ENCODE data around the gene HLA-F. TPM values are rescaled to one million over a fixed set of nuclear protein-coding genes. Genes with fewer than 3 reads are reported as not detected.

HLA-F gene
- total RNA-seq, 4 donors from 2014 or later: 90.4 to 500 (median 306) TPM

DNA sequence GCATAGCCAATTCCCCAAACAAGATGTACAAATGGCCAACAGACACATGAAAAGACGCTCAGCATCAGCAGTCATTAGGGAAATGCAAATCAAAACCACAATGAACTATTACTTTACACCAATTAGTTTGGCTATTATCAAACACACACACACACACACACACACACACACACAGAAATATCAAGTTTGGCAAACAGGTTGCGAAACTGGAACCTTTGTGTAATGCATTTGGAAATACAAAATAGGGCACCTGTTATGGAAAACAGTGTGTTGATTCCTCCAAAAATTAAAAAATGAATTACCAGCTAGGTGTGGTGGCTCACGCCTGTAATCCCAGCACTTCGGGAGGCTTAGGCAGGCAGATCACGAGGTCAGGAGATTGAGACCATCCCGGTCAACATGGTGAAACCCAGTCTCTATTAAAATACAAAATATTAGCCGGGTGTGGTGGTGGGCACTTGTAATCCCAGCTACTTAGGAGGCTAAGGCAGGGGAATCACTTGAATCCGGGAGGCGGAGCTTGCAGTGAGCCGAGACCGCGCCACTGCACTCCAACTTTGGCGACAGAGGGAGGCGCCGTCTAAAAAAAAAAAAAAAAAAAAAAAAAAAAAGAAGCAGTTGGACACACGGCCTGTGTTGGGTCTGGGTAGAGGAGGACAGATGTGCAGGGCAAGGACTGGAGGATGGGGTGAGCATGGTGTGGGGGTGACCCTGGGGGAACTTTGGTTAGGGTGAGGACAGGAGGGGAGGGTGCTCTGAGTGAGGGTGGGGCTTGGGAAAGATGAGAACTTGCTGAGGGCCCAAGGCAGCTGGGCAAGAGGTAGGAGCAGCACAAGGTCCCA lies 23.8 kb downstream of the HLA-F start:
- peak overlapping the region in 1 of 4 donors; percentile 93 for H3K4me3 ChIP-seq
- intact Hi-C loops (cut with DNase I; ENCODE audit: low total_unique reads) (no loop called here), in situ Hi-C loops (cut with MboI; ENCODE audit: low pct_ligation_motif_present in 1 of 4, low pct_unique_long_range_greater_than_20kb in 1 of 4, low sequenced_read_pairs in 3 of 4) (loop anchor here in 3 of 4 donors (25.0 kb wide), 2 partner anchors 90 to 265 kb away; partner anchors contain the start of gene HLA-G (in 2 of the 3))
- TF ChIP-seq POLR2AphosphoS5 (IDR thresholded peaks at IDR 0.05): no peak
- TF ChIP-seq, protein P1, sequence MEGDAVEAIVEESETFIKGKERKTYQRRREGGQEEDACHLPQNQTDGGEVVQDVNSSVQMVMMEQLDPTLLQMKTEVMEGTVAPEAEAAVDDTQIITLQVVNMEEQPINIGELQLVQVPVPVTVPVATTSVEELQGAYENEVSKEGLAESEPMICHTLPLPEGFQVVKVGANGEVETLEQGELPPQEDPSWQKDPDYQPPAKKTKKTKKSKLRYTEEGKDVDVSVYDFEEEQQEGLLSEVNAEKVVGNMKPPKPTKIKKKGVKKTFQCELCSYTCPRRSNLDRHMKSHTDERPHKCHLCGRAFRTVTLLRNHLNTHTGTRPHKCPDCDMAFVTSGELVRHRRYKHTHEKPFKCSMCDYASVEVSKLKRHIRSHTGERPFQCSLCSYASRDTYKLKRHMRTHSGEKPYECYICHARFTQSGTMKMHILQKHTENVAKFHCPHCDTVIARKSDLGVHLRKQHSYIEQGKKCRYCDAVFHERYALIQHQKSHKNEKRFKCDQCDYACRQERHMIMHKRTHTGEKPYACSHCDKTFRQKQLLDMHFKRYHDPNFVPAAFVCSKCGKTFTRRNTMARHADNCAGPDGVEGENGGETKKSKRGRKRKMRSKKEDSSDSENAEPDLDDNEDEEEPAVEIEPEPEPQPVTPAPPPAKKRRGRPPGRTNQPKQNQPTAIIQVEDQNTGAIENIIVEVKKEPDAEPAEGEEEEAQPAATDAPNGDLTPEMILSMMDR (IDR thresholded peaks at IDR 0.05): no peak
- no peak for TF ChIP-seq POLR2A (IDR thresholded peaks at IDR 0.05)
- no peak for TF ChIP-seq EP300 (IDR thresholded peaks at IDR 0.05; ENCODE audit: low read depth)
- no peak for DNase-seq
- H3K36me3 ChIP-seq: no peaks in the 10 kb centered on the region
- no peak overlapping the region for H3K27ac ChIP-seq
- H3K4me1 ChIP-seq: peaks cover 4 to 22% (median 20%) of the 10 kb centered on the region in 4 donors
- no peaks in the 10 kb centered on the region for H3K9me3 ChIP-seq
- H3K27me3 ChIP-seq: no peaks in the 10 kb centered on the region
- WGBS, 2 donors (ENCODE audit: low coverage in 1 of 2): 81 to 86% methylated on average over 2 to 16 of the region's 16 CpGs

DNA sequence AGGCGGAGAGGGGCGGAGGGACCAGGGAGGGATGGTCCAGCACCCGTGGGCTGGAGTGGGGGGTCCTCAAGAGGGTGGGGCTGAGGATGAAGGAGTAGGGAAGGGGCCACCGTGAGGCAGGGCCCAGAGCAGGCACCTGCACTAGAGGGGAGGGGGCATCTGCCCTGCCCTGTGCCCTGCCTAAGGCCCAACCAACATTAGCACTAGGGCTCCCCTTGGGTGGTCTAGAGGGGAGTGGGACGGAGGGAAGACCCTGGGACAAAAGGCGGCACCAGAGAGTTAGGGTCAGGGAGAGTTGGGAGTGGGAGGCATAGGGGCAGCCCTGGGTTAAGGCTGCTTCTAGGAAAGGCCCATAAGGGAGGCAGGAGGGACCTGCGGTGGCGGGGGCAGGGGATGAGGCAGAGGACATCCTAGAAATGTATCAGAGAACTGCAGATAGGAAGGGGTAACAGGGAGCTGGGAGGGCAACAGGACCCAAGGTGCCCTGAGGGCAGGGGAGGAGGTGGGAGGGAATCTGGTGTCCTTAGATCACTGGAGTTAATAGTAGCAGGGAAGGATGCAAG lies 24.5 kb downstream of the HLA-F start:
- no peak overlapping the region for H3K27ac ChIP-seq
- peak overlapping the region in 3 of 4 donors; percentile 43 to 93 (median 72) for H3K4me3 ChIP-seq
- 86% methylated on average over 8 of the region's 8 CpGs; no CpG with 5 or more reads in 1 of the 2 donors for WGBS, 2 donors (ENCODE audit: low coverage in 1 of 2)
- H3K27me3 ChIP-seq: no peaks in the 10 kb centered on the region
- intact Hi-C loops (cut with DNase I; ENCODE audit: low total_unique reads) (no loop called here), in situ Hi-C loops (cut with MboI; ENCODE audit: low pct_ligation_motif_present in 1 of 4, low pct_unique_long_range_greater_than_20kb in 1 of 4, low sequenced_read_pairs in 3 of 4) (loop anchor here in 3 of 4 donors (25.0 kb wide), 2 partner anchors 90 to 265 kb away; partner anchors contain the start of gene HLA-G (in 2 of the 3))
- no peaks in the 10 kb centered on the region for H3K36me3 ChIP-seq
- no peaks in the 10 kb centered on the region for H3K9me3 ChIP-seq
- TF ChIP-seq, protein P1 (IDR thresholded peaks at IDR 0.05): no peak
- TF ChIP-seq POLR2AphosphoS5 (IDR thresholded peaks at IDR 0.05) (no peak), POLR2A (IDR thresholded peaks at IDR 0.05) (no peak), EP300 (IDR thresholded peaks at IDR 0.05; ENCODE audit: low read depth) (no peak)
- no peak for DNase-seq
- H3K4me1 ChIP-seq: peaks cover 4 to 26% (median 23%) of the 10 kb centered on the region in 4 donors

DNA sequence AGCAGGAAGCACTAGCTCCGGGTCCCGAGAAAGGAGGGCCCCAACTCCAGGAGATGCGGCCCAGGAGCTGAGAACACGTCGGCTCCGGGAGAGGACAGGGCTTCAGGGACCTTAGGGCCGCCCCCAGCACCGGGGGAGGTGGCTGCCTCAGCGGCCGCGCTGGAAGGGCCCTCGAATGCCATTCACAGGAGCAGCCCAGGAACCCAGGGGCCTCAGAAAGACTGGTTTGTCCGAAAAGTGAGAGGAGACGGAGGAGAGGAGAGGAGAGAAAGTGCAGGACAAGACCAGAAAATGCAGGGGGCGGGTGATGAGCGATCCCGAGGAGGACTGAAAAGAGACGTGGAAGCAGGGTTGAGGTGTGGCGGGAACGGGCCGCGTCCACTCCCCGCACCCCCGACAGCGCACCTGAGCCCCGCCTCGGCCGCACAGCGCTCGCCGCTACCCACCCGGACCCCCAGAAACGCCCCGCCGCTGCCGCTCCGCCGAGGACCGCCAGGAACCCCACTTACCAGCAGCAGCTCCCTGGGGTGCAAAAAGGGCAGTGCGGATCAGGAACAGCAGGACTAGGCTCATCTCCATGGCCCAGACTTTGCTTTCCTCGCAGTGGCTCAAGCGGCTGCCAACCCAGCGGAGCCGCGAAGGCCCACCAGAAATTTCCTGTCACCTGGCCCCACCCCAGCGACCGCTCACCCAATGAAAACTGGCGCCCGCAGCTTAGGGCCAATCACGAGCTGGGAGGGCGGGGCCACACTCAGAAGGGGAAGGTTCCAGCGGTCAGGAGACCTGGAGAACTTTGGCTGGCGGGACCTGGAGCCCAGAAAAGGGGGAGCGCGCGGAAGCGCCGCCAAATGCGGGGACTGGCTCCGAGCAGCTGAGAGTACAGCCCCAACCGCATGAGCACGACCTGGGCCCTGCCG lies 25.4 kb downstream of the HLA-F start:
- Histone ChIP-seq H3K27ac (peak overlapping the region; percentile 59 to 78 (median 72)), H3K4me3 (peak overlapping the region; percentile 43 to 93 (median 78)), H3K27me3 (no peaks in the 10 kb centered on the region), H3K9me3 (no peaks in the 10 kb centered on the region), H3K36me3 (no peaks in the 10 kb centered on the region), H3K4me1 (peaks cover 4 to 29% (median 27%) of the 10 kb centered on the region in 4 donors)
- TF ChIP-seq POLR2A (IDR thresholded peaks at IDR 0.05): peak; percentile 57
- TF ChIP-seq, protein P1 (IDR thresholded peaks at IDR 0.05): no peak
- no peak for TF ChIP-seq EP300 (IDR thresholded peaks at IDR 0.05; ENCODE audit: low read depth)
- peak; percentile 42 to 75 (median 47) for TF ChIP-seq POLR2AphosphoS5 (IDR thresholded peaks at IDR 0.05)
- DNase-seq: peak; percentile 93
- in situ Hi-C loops (cut with MboI; ENCODE audit: low pct_ligation_motif_present in 1 of 4, low pct_unique_long_range_greater_than_20kb in 1 of 4, low sequenced_read_pairs in 3 of 4) (loop anchor here in 3 of 4 donors (25.0 kb wide), 2 partner anchors 89 to 264 kb away; partner anchors contain the start of gene HLA-G (in 2 of the 3)), intact Hi-C loops (cut with DNase I; ENCODE audit: low total_unique reads) (no loop called here)
- 0 to 1% methylated on average over 18 to 63 of the region's 63 CpGs for WGBS, 2 donors (ENCODE audit: low coverage in 1 of 2)
